ENCODE data around the gene DLX4. TPM values are rescaled to one million over a fixed set of nuclear protein-coding genes. Genes with fewer than 3 reads are reported as not detected.

DLX4 gene
- total and polyA plus RNA-seq, 10 of the 15 experiments (the other 5 are each of a cell fraction or from before 2014, with no cell fraction given) = 0.05 to 0.29 (median 0.15) TPM

DNA sequence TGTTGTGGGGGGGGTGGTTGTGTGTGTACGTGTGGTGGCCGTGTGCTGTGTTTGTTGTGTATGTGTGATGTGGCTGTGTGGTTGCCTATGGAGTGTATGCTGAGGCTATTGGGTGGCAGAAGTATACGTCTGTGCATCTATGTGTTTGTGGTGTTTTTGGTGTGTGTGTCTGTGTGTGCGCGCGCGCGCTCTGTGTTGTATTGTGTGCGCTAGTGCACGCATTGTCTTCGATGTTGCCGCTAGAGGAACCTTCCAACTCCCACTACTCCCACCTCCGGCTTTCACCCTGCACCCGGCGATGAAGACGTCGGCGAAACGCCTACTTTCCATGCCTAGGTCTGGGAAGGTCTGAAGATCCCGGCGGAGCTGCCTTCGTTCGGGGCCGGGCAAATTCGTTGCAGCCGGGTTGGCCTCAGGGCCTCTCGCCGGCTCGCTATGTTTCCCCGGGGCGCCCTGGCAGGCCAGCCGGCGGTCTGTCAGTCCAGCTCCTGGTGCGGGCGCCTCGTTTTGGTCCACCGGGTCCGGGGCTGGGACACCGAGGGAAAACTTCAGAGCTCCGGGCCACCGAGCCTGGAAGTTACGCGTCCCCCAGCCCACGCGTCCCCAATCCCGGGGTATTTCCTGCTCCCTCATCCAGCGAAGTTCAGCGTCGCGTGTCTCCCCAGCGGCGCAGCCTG, 5.2 kb upstream of the DLX4 start:
- no peaks in the 10 kb centered on the region; the same call in 1 of the 2 replicates for H3K4me1 ChIP-seq (ENCODE audit: control insufficient read depth, insufficient read depth, low read length)
- H2AFZ ChIP-seq (ENCODE audit: control insufficient read depth, low read depth, low read length) = no peak overlapping the region
- WGBS (ENCODE audit: insufficient coverage, insufficient replicate concordance, low lambda C conversion rate, missing lambda C conversion rate) = 34% methylated on average over 47 of the region's 52 CpGs
- H3K4me2 ChIP-seq (ENCODE audit: control insufficient read depth, insufficient read depth) = no peak overlapping the region
- H3K9me3 ChIP-seq (replicated peaks; ENCODE audit: control insufficient read depth, insufficient read depth, low read length) = no peaks in the 10 kb centered on the region
- H3K27me3 ChIP-seq (replicated peaks in 1 of 2; ENCODE audit: control insufficient read depth in 2 of 2, insufficient read depth in 2 of 2, low read length in 1 of 2) = peaks cover 7 to 19% of the 10 kb centered on the region in 2 experiments
- in situ Hi-C loops (cut with MboI) (no loop called here), intact Hi-C loops (cut with micrococcal nuclease; ENCODE audit: unreplicated experiment) (no loop called here)
- SMC1A ChIA-PET (ENCODE audit: uncharacterized antibody, unreplicated experiment) = no interaction called here
- CTCF ChIA-PET = no interaction called here
- no peak for ATAC-seq
- no peak for FAIRE-seq
- no peak for DNase-seq (ENCODE audit: low read depth, low spot score)
- no peaks in the 10 kb centered on the region for H3K79me2 ChIP-seq (ENCODE audit: control insufficient read depth, insufficient read depth, low read length)
- H3K9ac ChIP-seq (ENCODE audit: control insufficient read depth, insufficient read depth, low read length) = no peak overlapping the region
- POLR2A ChIA-PET = no interaction called here
- no peaks in the 10 kb centered on the region for H4K20me1 ChIP-seq (ENCODE audit: control insufficient read depth, insufficient read depth)
- RAD21 ChIA-PET (ENCODE audit: unreplicated experiment) = no interaction called here
- H3K4me3 ChIP-seq = no peak overlapping the region
- H3K27ac ChIP-seq (ENCODE audit: control insufficient read depth, insufficient read depth) = no peak overlapping the region
- no TSS peak for BruUV-seq (replicated peaks)
- H3K36me3 ChIP-seq (ENCODE audit: control insufficient read depth in 2 of 2, insufficient read depth in 2 of 2, low read length in 1 of 2) = no peaks in the 10 kb centered on the region
- TF ChIP-seq CBFB (IDR thresholded peaks at IDR 0.05; ENCODE audit: low read depth) (no peak), SIX5 (IDR thresholded peaks at IDR 0.05; ENCODE audit: low read depth, low read length, severe bottlenecking) (no peak), POLR2AphosphoS2 (IDR thresholded peaks at IDR 0.05; ENCODE audit: low read depth, low read length) (no peak), NFYB (IDR thresholded peaks at IDR 0.05; ENCODE audit: insufficient read depth, low read depth, low read length) (no peak), HDAC2 (IDR thresholded peaks at IDR 0.05) (no peak), ZSCAN29 (IDR thresholded peaks at IDR 0.05) (no peak), ZNF622 (IDR thresholded peaks at IDR 0.05) (no peak), RAD21 (IDR thresholded peaks at IDR 0.05; ENCODE audit: insufficient read depth, low read depth, low read length) (no peak), CBX5 (IDR thresholded peaks at IDR 0.05; ENCODE audit: low read depth) (no peak), RFX5 (IDR thresholded peaks at IDR 0.05; ENCODE audit: low read depth, low read length) (no peak)
- TF ChIP-seq, protein P1, sequence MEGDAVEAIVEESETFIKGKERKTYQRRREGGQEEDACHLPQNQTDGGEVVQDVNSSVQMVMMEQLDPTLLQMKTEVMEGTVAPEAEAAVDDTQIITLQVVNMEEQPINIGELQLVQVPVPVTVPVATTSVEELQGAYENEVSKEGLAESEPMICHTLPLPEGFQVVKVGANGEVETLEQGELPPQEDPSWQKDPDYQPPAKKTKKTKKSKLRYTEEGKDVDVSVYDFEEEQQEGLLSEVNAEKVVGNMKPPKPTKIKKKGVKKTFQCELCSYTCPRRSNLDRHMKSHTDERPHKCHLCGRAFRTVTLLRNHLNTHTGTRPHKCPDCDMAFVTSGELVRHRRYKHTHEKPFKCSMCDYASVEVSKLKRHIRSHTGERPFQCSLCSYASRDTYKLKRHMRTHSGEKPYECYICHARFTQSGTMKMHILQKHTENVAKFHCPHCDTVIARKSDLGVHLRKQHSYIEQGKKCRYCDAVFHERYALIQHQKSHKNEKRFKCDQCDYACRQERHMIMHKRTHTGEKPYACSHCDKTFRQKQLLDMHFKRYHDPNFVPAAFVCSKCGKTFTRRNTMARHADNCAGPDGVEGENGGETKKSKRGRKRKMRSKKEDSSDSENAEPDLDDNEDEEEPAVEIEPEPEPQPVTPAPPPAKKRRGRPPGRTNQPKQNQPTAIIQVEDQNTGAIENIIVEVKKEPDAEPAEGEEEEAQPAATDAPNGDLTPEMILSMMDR (IDR thresholded peaks at IDR 0.05 in 2 of 3, conservative IDR thresholded peaks at IDR 0.05 in 1 of 3; ENCODE audit: control insufficient read depth in 2 of 3, extremely low read depth in 1 of 3, insufficient read depth in 1 of 3, low read depth in 3 of 3, low read length in 3 of 3) = no peak
- TF ChIP-seq, protein P2, sequence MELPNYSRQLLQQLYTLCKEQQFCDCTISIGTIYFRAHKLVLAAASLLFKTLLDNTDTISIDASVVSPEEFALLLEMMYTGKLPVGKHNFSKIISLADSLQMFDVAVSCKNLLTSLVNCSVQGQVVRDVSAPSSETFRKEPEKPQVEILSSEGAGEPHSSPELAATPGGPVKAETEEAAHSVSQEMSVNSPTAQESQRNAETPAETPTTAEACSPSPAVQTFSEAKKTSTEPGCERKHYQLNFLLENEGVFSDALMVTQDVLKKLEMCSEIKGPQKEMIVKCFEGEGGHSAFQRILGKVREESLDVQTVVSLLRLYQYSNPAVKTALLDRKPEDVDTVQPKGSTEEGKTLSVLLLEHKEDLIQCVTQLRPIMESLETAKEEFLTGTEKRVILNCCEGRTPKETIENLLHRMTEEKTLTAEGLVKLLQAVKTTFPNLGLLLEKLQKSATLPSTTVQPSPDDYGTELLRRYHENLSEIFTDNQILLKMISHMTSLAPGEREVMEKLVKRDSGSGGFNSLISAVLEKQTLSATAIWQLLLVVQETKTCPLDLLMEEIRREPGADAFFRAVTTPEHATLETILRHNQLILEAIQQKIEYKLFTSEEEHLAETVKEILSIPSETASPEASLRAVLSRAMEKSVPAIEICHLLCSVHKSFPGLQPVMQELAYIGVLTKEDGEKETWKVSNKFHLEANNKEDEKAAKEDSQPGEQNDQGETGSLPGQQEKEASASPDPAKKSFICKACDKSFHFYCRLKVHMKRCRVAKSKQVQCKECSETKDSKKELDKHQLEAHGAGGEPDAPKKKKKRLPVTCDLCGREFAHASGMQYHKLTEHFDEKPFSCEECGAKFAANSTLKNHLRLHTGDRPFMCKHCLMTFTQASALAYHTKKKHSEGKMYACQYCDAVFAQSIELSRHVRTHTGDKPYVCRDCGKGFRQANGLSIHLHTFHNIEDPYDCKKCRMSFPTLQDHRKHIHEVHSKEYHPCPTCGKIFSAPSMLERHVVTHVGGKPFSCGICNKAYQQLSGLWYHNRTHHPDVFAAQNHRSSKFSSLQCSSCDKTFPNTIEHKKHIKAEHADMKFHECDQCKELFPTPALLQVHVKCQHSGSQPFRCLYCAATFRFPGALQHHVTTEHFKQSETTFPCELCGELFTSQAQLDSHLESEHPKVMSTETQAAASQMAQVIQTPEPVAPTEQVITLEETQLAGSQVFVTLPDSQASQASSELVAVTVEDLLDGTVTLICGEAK (IDR thresholded peaks at IDR 0.05; ENCODE audit: borderline replicate concordance) = no peak
- TF ChIP-seq, protein P3, sequence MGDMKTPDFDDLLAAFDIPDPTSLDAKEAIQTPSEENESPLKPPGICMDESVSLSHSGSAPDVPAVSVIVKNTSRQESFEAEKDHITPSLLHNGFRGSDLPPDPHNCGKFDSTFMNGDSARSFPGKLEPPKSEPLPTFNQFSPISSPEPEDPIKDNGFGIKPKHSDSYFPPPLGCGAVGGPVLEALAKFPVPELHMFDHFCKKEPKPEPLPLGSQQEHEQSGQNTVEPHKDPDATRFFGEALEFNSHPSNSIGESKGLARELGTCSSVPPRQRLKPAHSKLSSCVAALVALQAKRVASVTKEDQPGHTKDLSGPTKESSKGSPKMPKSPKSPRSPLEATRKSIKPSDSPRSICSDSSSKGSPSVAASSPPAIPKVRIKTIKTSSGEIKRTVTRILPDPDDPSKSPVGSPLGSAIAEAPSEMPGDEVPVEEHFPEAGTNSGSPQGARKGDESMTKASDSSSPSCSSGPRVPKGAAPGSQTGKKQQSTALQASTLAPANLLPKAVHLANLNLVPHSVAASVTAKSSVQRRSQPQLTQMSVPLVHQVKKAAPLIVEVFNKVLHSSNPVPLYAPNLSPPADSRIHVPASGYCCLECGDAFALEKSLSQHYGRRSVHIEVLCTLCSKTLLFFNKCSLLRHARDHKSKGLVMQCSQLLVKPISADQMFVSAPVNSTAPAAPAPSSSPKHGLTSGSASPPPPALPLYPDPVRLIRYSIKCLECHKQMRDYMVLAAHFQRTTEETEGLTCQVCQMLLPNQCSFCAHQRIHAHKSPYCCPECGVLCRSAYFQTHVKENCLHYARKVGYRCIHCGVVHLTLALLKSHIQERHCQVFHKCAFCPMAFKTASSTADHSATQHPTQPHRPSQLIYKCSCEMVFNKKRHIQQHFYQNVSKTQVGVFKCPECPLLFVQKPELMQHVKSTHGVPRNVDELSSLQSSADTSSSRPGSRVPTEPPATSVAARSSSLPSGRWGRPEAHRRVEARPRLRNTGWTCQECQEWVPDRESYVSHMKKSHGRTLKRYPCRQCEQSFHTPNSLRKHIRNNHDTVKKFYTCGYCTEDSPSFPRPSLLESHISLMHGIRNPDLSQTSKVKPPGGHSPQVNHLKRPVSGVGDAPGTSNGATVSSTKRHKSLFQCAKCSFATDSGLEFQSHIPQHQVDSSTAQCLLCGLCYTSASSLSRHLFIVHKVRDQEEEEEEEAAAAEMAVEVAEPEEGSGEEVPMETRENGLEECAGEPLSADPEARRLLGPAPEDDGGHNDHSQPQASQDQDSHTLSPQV (IDR thresholded peaks at IDR 0.05) = no peak
- TF ChIP-seq, protein P4, sequence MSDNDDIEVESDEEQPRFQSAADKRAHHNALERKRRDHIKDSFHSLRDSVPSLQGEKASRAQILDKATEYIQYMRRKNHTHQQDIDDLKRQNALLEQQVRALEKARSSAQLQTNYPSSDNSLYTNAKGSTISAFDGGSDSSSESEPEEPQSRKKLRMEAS (IDR thresholded peaks at IDR 0.05; ENCODE audit: low read depth, low read length) = no peak
